Measurements from ENCODE around the gene TIMM44.
A peak's percentile ranks its signal among the peaks of the same experiment; 100 is the strongest.

The TIMM44 gene

DNA sequence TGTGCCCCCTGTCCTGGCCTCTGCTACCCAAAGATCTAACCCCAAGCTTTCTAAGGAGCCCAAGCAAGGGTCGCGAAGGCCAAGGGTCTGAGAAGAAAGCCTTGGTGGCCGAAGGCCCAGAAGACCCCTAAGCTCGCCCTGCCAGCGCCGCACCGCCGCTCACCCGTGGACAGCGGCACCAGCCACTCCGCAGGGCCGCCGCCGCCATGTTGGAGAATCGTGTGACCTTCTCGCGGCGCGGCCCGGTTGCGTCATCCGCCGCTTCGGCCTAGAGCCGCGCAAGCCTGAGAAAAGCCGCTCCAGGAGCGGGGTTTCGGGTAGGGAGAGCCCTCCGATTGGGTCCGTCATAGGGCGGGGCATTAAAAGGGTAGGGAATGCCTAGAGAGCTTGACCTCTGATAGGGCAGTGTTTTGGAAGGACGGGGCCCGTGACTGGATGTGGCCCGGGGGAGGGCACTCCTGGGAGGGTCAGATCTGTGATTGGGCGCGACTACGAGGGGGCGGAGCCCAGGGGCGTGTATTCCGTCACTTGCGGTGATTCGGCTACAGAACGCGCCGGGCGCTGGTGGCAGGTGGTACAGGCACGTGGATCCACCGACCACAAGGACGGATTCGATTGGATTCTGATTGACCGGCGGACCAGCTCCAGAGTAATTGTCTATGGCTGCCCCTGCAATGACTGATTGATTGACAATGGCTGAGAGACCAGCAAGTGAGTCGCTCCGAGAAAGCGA is at the start of gene TIMM44:
TIMM44 (minus strand) TSS at position 223 of the 733 bp plus-strand sequence; CDS start at position 208, 15 bp downstream.
- ATAC-seq: peak; percentile 98

DNA sequence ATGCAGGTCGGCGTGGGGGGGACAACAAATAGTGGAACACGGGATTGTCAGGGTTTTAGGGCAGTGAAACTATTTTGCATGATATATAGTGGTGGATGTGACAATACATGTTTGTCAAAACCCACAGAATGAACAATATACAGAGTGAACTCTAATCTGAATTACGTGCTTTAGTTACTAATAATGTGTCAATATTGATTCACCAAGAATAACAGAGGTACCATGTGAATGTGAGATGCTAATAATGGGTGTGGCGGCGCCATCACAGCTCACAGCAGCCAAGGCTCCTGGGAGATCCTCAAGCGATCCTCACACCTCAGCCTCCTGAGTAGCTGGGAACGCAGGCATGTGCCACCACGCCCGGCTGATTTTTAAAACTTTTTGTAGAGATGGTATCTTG is 49.1 kb upstream of the TIMM44 start:
- ATAC-seq: no peak

GRCh38 chr19:7989071-7989575 is 45.7 kb upstream of the TIMM44 start:
- no peak for ATAC-seq

GRCh38 chr19:7988307-7988706 is 44.8 kb upstream of the TIMM44 start:
- no peak for ATAC-seq

DNA sequence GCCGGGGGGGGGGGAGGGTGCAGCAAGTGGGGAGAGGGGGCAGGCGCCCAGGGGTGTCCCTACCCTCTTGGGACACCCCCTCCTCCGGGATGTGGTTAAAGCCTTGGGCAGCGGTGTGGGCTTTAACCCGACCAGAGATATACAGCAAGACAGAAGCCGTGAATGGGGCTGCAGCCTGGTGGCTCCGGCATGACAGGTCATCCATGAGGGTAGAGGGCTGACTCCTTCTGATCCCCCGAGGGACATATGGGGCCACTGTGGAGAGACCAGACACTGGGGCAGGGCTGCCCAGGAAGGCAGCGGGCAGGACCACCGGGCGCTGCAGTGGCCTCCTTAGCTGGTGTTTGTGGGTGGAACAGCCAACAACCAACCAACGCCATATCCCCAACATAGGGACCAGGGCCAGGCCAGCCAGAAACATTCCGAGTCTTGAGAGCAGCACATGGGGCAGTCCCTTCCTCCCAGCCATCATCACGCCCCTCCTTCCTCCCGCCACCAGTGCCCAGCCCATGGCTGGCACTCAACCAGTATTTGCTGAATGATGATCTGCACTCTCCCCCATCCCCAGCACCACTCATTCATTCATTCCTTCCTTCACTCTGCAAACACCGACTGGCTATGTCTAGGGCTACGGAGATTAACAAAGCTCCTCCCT is 43.8 kb upstream of the TIMM44 start:
- ATAC-seq: no peak

GRCh38 chr19:7986321-7987113 is 43.1 kb upstream of the TIMM44 start:
- ATAC-seq: no peak

GRCh38 chr19:7985481-7985911 is 42.0 kb upstream of the TIMM44 start:
- ATAC-seq: no peak

DNA sequence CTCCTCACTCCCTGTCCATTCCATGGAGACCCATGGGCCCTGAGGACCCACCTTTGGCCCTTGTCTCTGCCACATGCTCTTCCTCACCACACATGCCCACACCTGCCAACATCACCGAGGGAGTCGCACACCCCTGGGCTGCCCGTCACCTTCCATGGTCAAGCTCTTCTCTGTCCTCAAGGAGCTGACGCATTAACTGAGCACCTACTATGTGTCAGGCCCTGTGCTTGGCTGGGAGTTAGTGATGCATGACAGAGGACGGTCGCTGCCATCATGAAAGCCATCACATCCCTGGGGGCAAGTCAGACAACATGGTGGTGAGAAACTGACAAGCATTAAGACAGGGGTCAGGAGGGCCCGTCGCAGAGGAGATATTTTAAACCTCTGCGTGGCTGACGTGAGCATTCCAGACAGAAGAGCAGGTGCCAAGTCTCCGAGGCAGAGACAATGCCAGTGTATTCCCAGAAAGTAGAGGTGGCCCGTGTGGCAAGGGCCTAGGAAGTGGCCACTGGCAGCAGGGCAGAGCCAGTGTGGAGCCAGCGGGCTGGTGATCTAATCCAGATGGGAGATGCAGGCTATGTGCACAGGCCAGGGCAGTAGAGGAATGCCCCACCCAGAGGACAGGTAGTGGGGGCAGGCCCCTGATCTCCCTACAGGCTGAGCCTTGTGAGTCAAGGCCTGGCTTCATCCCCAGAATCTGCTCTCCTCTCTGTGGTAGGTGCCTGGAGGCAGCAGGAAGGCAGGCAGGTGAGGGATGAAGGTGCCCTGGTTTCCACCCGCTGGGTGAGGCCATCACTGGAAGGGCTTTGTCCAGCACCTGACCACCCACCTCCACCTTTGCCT is 40.8 kb upstream of the TIMM44 start:
- ATAC-seq: no peak

- ATAC-seq: no peak
These were observed 40.0 kb upstream of the TIMM44 start for GRCh38 chr19:7983286-7983950.

DNA sequence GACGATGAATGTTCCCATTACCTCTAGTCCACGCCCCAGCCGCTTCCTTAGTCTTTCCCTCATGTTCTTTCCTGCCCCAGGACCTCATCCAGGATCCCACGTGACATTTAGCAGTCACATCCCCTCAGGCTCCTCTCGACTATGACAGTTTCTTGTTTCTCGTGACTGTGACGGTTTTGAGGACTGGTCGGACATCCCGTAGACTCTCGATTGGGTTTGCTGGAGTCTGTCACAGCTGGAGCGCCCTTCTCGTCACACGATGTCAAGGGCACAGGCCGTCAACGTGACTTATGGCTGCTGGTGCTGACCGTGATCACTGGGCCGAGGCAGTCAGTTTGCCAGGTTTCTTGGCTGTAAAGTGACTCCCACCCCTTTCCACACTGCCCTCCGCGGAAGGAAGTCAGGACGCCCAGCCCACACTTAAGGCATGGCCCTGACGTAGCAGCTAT is 39.2 kb upstream of the TIMM44 start:
- no peak for ATAC-seq

DNA sequence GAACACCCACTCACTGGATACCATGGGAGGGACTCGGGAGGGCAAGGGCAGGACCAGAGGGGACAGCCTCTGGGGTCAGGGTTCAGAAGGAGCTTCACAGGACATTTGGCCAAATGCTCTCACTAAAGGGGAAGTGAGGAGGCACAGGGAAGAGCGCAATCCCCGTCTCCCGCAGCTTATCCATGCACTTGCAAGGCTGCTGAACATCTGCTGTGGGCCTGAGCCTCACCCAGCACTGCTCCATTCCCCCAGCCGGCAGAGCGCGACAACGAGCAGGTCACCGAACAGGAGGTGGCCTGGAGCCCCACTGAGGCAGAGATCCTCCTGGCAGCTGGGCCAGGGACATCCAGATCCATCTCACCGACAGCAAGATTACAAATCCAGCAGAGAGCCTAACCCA is 38.6 kb upstream of the TIMM44 start:
- ATAC-seq: no peak

DNA sequence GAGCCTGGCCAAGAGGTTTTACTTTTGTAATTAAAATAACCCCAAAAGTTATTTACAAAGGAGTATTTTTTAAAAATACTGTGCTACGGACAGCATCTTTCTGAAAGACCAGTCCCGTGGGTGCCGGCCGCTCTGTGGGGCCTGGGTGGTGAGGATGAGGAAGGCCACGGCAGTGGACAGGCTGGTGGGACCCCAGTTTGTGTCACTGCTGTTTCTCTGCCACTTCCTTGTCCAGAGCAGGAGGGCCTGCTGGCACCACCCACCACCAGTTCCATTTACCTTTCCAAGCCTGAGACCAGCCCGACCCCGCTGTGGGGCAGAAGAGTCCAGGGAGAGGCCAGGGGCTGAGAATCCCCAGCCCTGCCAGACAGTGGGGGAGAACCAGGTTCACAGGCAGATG is 38.2 kb upstream of the TIMM44 start:
- no peak for ATAC-seq

GRCh38 chr19:7981199-7981598 is 37.7 kb upstream of the TIMM44 start:
- no peak for ATAC-seq

DNA sequence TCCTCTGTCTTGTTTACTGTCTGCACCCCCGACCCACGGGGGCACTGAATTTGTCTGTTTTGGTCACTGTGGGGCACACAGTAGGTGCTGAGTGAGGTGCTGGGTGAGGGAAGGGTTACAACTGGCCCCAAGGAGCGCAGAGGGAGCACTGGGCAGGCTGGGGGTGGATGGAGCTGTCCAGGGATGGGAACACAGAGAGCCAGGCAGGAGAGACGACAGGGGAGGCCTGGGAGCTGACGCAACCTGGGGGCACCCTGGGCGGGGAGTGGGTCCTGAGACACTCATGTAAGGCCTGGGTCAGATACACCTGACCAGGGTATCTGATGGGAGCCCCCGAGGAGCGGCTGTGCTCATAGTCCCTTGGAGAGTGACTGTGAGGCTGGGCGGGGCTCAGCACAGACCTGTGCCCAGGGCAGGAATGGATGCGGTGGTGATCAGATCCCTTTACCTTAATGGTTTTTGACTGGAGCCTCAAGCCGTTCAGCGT is 37.2 kb upstream of the TIMM44 start:
- no peak for ATAC-seq

- ATAC-seq: no peak
These were observed 36.7 kb upstream of the TIMM44 start for GRCh38 chr19:7980168-7980567.

DNA sequence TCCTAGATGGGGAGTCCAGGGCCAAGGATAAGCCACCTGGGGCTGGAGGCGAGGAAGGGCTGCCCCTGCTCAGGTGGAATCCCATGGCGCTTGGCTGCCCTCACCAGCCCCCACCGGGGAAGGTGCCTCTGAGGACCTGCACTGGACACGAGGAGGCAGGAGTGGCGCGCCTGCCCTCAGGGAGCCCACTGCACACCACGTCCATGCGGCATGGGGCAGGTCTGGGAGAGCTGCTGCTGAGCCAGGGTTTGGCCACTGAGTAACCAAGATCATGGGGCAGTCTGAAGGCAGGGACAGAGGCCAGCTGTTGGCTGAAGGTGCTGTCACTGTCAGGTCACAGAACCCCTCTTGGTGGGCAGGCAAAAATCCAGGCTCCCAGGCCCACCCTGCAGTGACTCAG is 36.1 kb upstream of the TIMM44 start:
- no peak for ATAC-seq

DNA sequence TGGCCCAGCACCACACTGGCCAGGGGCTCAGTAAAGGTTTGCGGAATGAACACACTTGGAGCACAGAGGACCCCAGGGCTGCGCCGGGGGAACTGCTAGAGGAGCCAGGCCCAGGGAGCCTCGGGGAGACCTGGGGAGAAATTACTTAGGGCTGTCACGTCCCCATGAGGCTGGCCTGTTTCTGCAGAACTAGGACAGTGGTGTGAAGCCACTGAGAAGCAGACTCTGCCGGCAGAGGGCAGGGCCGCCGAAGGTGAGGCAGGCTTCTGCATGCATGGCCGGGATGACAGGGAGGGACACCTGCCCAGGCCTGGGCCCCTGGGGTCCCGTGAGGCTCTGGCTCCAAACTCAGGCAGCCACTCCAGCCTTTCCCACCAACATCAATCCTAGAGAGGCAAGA is 35.5 kb upstream of the TIMM44 start:
- ATAC-seq: no peak

- no peak for ATAC-seq
These were observed 34.8 kb upstream of the TIMM44 start for GRCh38 chr19:7978179-7978825.

- ATAC-seq: no peak
These were observed 34.2 kb upstream of the TIMM44 start for GRCh38 chr19:7977723-7978040.

DNA sequence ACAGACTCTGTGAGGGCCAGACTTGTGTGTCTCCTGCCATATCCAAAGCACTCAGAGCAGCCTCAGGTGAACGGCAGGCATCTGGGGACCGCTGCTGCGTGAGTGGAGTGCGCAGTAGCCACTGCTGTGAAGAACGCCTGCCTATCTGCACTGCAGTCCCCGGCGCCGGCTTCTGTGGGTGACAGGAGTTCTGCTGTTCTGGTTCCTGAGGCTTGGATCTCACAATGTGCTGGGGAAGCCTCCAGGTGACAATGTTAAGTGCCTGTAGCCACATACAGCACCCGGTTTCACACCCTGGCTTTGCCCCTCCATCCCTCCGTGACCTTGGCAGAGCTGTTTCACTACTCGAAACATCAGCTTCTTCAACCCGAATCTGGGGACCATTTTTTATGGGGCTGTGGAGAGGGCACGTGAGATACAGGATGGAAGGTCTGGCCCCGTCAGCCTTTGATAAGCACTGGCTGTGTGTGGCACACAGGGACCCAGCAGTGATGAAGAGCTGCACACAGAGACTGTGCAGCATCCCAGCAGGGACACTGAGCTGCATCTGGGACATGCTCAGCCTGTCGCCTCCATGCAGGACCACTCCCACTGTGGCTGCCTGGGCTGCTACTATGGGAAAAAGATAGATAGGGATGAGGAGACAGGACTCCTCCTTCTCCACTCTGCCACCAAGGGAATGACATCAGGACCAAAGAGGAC is 33.7 kb upstream of the TIMM44 start:
- ATAC-seq: no peak

- no peak for ATAC-seq
These were observed 33.0 kb upstream of the TIMM44 start for GRCh38 chr19:7976461-7976860.
